ENCODE data around the gene VCL.

GRCh38 chr10:73979809-73980433, 18.0 kb upstream of the VCL start:
- TF ChIP-seq, protein P1, sequence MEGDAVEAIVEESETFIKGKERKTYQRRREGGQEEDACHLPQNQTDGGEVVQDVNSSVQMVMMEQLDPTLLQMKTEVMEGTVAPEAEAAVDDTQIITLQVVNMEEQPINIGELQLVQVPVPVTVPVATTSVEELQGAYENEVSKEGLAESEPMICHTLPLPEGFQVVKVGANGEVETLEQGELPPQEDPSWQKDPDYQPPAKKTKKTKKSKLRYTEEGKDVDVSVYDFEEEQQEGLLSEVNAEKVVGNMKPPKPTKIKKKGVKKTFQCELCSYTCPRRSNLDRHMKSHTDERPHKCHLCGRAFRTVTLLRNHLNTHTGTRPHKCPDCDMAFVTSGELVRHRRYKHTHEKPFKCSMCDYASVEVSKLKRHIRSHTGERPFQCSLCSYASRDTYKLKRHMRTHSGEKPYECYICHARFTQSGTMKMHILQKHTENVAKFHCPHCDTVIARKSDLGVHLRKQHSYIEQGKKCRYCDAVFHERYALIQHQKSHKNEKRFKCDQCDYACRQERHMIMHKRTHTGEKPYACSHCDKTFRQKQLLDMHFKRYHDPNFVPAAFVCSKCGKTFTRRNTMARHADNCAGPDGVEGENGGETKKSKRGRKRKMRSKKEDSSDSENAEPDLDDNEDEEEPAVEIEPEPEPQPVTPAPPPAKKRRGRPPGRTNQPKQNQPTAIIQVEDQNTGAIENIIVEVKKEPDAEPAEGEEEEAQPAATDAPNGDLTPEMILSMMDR (IDR thresholded peaks at IDR 0.05), result no peak
- TF ChIP-seq POLR2A (IDR thresholded peaks at IDR 0.05), result no peak
